DMS114 treated with DMSO at 0.1 percent for 48 hours (cell line): ENCODE results near the gene GALNT18.
"Not testable (repeated sequence)": the region's sequence is repeated elsewhere in the genome, so short reads cannot be mapped to it uniquely, and the experiment has no call there.

Experiments
- DNase-seq: peaks from one replicate; lab custom pipeline; 2025; ENCODE audit not compliant: unreplicated experiment; lab: John Stamatoyannopoulos, UW

Gene GALNT18

GRCh38 chr11:11359611-11360010 lies 262.2 kb downstream of the GALNT18 start:
- no peak for DNase-seq

- no peak for DNase-seq
Observed at GRCh38 chr11:11356842-11357241, 265.0 kb downstream of the GALNT18 start.

GRCh38 chr11:11352878-11353277 lies 268.9 kb downstream of the GALNT18 start, which contains the start of gene CSNK2A3:
CSNK2A3 (minus strand) TSS chr11:11353250; CDS start chr11:11353119, 131 bp downstream.
- DNase-seq: not testable (repeated sequence)

- DNase-seq: not testable (repeated sequence)
Observed at GRCh38 chr11:11351851-11352250, 270.0 kb downstream of the GALNT18 start.

DNA sequence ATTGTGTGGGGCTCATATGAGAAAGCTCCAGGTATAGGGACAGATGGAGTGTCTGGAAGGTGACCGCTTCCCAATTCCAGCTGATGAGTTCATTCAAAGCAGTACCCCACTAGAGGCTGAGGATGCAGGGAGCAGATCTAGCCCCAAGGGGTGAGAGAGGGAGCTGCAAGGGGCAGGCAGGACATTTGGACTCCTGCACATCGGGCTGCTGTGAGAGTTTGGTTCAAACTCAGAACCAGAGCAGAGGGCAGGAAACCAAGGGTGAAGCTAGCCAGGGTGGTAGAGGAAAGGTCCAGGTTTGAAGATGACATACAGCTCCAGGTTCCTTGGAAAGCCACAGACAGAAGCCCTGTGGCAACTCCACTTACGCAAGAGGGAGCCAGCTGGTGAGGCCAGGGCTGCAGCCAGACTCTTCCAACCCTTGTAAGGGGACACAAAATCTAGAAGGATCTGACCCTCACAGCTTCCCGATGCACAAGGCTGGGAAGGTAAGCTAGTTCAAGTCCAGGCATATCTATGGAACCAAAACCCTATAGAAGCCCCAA lies 270.7 kb downstream of the GALNT18 start:
- DNase-seq: no peak

- DNase-seq: no peak
Observed at GRCh38 chr11:11349870-11350337, 271.9 kb downstream of the GALNT18 start.

DNA sequence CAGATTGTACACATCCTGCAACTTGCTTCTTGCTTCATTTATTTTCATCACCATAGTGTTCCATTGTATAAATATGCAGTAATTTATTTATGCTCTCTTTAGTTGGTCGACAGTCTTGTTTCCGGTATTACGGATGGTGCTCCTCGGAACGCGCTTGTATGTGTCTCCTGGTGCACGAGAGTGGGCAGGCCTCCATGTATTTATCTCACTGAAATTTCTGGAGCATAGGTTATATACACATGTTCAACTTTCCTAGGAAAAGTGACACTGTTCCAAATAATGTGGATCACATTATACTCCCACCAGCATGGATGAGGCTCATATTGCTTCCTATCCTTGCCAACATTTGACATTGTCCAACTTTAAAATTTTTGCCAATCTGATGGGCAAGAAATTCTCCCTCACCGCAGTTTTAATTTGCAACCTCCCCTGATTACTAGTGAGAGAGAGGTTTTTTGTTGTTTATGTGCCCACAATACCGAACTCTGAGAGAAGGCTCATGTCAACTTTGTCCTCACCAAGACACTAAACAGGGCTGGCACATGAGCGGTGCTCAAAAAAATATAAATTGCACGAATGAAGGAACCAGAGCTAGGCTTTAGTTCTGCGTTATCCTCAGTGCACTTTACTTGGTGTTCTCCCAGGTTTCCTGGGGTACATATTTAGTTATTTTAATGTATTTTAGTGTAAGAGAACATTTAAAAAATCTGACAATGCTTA lies 272.5 kb downstream of the GALNT18 start:
- DNase-seq: no peak

- no peak for DNase-seq
Observed at GRCh38 chr11:11348303-11348702, 273.5 kb downstream of the GALNT18 start.

DNA sequence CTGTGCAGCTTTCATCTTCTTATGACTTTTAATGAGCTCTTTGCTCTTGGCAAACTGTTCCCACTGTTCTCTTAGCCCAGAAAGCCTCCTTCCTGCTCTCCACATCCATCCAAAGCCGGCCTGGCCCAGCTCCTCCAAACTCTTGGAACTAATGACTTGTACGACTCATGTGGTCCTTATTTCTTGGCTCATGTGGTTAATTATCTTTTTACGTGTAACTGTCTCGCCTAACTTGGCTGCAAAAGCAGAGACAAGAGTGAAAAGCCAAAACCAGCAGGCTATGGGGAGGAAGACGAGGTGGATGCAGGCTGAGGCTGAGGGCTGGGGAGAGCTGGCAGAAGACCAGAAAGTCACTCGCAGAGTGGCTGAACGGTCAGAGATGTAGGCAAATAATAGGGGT lies 274.2 kb downstream of the GALNT18 start:
- no peak for DNase-seq

- no peak for DNase-seq
Observed at GRCh38 chr11:11346303-11346702, 275.5 kb downstream of the GALNT18 start.

- DNase-seq: no peak
Observed at GRCh38 chr11:11345099-11345498, 276.7 kb downstream of the GALNT18 start.

DNA sequence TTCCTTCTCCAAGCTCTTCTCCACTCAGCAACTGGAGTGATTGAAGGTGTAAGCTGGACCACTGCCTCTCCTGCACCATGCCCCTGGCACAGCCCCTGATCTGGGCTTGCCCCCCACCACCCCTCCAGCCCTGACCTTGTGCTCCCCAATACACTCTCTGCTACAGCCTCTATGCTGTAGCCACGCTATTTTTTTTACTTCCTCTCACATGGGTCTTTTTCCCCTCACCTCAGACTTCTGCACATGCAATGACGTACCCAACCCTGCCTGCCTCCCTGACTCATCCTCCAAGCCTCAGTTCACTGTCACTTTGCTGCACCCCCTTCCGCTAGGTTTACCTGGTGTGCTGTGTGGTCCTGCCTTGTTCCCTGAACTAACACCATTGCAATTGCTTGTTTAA lies 277.8 kb downstream of the GALNT18 start:
- DNase-seq: no peak

- DNase-seq: no peak
Observed at GRCh38 chr11:11338304-11338703, 283.5 kb downstream of the GALNT18 start.

- DNase-seq: no peak
Observed at GRCh38 chr11:11336664-11337063, 285.1 kb downstream of the GALNT18 start.

DNA sequence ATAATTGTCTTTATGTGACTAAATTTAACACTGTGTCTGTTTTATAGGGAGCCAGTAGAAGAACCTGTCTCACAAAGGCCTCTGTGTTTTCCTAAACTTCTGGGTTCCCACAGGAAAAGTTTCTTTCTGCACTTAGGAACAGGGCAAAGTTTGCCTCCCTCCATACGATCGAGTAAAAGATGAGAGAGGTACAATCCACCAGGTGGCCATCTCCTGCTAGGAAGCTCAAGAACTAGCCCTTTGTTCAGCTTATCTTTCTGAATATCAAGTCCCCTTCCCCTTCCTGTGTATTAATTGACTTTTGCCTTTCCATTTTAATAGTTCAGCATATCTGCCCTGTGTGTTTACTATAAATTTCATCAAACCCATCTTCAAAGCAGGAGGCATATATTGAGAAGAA lies 286.8 kb downstream of the GALNT18 start:
- no peak for DNase-seq

DNA sequence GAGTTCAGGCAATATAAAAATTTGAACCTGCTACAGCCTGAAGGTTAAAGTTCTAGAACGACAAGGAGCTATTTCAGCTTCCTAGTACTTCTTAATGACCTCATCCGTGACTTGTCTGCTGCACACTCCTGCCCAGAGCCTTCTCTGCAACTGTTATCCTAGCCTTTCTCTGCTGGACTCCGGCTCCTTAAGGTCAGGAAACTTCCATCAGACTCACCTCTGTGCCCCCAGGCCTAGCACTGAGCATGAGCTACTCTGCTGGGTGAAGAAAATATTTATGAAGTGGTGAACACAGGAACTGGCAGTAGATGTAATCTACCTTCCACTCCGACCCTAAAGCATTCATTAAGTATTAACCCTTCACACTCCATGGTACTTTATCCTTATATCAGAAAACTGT lies 287.2 kb downstream of the GALNT18 start:
- DNase-seq: no peak

GRCh38 chr11:11332141-11332710 lies 289.6 kb downstream of the GALNT18 start:
- no peak for DNase-seq

GRCh38 chr11:11329062-11329806 lies 292.6 kb downstream of the GALNT18 start:
- DNase-seq: no peak

DNA sequence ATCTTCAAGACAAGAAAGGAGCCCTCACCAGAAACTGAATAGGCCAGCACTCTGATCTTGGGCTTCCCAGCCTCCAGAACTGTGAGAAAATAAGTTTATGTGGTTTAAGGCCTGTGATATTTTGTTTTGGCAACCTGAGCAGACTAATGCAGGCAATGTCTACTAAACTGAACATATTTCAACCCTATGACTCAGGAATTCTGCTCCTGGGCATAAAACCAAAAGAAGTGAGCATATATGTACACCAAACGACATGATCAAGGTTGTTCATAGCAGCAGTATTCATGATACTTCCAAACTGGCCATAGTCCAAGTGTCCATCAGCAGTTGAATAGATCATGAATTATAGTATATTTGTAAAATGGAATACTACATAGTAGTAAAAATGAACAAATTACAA lies 297.7 kb downstream of the GALNT18 start:
- DNase-seq: no peak

GRCh38 chr11:11322101-11322500 lies 299.7 kb downstream of the GALNT18 start:
- no peak for DNase-seq

DNA sequence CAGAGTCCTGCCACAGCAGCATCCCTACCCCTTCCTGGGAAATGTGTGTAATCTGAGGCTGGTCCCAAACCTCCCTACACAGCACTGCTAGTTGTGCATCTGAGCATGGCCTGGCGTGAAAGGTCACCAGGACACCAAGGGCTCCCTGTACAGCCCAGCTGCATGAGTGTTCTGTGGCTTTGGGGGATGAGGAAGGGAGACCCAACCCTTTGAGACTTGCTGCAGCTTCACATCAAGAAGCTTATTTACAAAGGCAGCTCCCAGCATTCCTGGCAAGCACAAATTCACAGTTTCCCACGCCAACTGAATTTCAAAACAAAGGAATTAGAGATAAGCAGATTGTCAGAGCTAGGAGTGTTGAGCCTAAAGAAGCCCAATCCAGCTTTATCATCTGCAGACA lies 301.0 kb downstream of the GALNT18 start:
- no peak for DNase-seq

- no peak for DNase-seq
Observed at GRCh38 chr11:11318961-11319360, 302.8 kb downstream of the GALNT18 start.
